Stimulated activated CD4-positive, alpha-beta T cell treated with anti-CD3 and anti-CD28 coated beads, Interleukin-15, amount 100 ng/mL, for 24 hours (primary cell): ENCODE data around the gene CT45A10.
"Not testable (repeated sequence)": the region's sequence is repeated elsewhere in the genome, so short reads cannot be mapped to it uniquely, and the experiment has no call there.

ENCODE experiments used
- DNase-seq: peaks from one replicate; pipeline ENCODE4 v3.0.0-alpha.2; 2020

Gene CT45A10

GRCh38 chrX:135893294-135893817 is at the start of gene CT45A10, which contains the start of gene SAGE1:
Gene CT45A10 (minus strand): TSS chrX:135893444. CDS start chrX:135885344, 8,100 bp downstream.
Gene SAGE1 (plus strand): TSS chrX:135893716. CDS start chrX:135896243, 2,527 bp downstream.
- DNase-seq: no peak

GRCh38 chrX:135931644-135932487 is 38.6 kb upstream of the CT45A10 start:
- peak; percentile 52 for DNase-seq

- no peak for DNase-seq
Observed at GRCh38 chrX:135927897-135928296, 34.7 kb upstream of the CT45A10 start.

- no peak for DNase-seq
Observed at GRCh38 chrX:135923353-135923752, 30.1 kb upstream of the CT45A10 start.

- DNase-seq: not testable (repeated sequence)
Observed at GRCh38 chrX:135920516-135920915, 27.3 kb upstream of the CT45A10 start.

- no peak for DNase-seq
Observed at GRCh38 chrX:135914404-135914803, 21.2 kb upstream of the CT45A10 start.

- DNase-seq: no peak
Observed at GRCh38 chrX:135910251-135910650, 17.0 kb upstream of the CT45A10 start.

- no peak for DNase-seq
Observed at GRCh38 chrX:135892781-135893180, 463 bp downstream of the CT45A10 start.

GRCh38 chrX:135890087-135890585 is 3.1 kb downstream of the CT45A10 start:
- no peak for DNase-seq

- DNase-seq: peak; percentile 52
Observed at GRCh38 chrX:135888976-135889375, 4.3 kb downstream of the CT45A10 start.

- not testable (repeated sequence) for DNase-seq
Observed at GRCh38 chrX:135888230-135888629, 5.0 kb downstream of the CT45A10 start.

- DNase-seq: not testable (repeated sequence)
Observed at GRCh38 chrX:135882741-135883140, 10.5 kb downstream of the CT45A10 start.

- not testable (repeated sequence) for DNase-seq
Observed at GRCh38 chrX:135871712-135872111, 21.5 kb downstream of the CT45A10 start, which contains the start of gene CT45A9. Gene CT45A9 (minus strand): TSS chrX:135871812. CDS start chrX:135868061, 3,751 bp downstream.

GRCh38 chrX:135854438-135854837 is 38.8 kb downstream of the CT45A10 start, which contains the start of gene CT45A8:
Gene CT45A8 (minus strand): TSS chrX:135854538. CDS start chrX:135850783, 3,755 bp downstream.
- not testable (repeated sequence) for DNase-seq

GRCh38 chrX:135837180-135837579 is 56.1 kb downstream of the CT45A10 start, which contains the start of gene CT45A7:
Gene CT45A7 (minus strand): TSS chrX:135837280. CDS start chrX:135833533, 3,747 bp downstream.
- DNase-seq: not testable (repeated sequence)
